Naive thymus-derived CD8-positive, alpha-beta T cell (primary cell): ENCODE measurements around the gene NKX1-1. TPM values are rescaled to one million over a fixed set of nuclear protein-coding genes. Genes with fewer than 3 reads are reported as not detected.

Experiments used
- ATAC-seq, 2 donors: fragments of 150-1000 bp; cut with Tn5 transposase in 1 of 2; sonication (Bioruptor Pico), chemical (Tn5 transposase) in 1 of 2; 1 replicate in 1 of 2; 2 replicates in 1 of 2; pipeline ENCODE4 v1.10.0; 2021; ENCODE audit warnings: mild to moderate bottlenecking in 2 of 2, moderate library complexity in 2 of 2
- POLR2A ChIA-PET: fragments of 350-600 bp; sonication (Branson Sonifier 250); formaldehyde crosslinking; loops from one replicate; lab custom pipeline; 2021; ENCODE audit warnings: antibody characterized with exemption; lab: Charles Lee
- DNase-seq, 10 donors: peaks; one replicate each; pipeline versions ENCODE4 v3.0.0 to v3.0.0-alpha.2; 2020 to 2022
- H3K27ac Mint-ChIP-seq, 10 donors: one replicate each; pipeline ENCODE4 v1.8.0; 2020 to 2022; ENCODE audit warnings: mild to moderate bottlenecking in 10 of 10, mixed read lengths in 10 of 10, moderate library complexity in 4 of 10, inconsistent platforms in 1 of 10
- H3K27me3 Mint-ChIP-seq, 5 donors: one replicate each; pipeline ENCODE4 v1.8.0; 2021 to 2022; ENCODE audit warnings: mixed read lengths in 5 of 5
- H3K36me3 Mint-ChIP-seq, 3 donors: one replicate each; pipeline ENCODE4 v1.8.0; 2020 to 2022; ENCODE audit warnings: mixed read lengths in 3 of 3, mild to moderate bottlenecking in 2 of 3, inconsistent platforms in 1 of 3
- H3K4me1 Mint-ChIP-seq, 4 donors: one replicate each; pipeline ENCODE4 v1.8.0; 2021 to 2022; ENCODE audit warnings: mixed read lengths in 4 of 4
- H3K4me3 Mint-ChIP-seq, 10 donors: one replicate each; pipeline ENCODE4 v1.8.0; 2020 to 2022; ENCODE audit warnings: mild to moderate bottlenecking in 10 of 10, mixed read lengths in 10 of 10, moderate library complexity in 6 of 10, inconsistent platforms in 1 of 10
- H3K9me3 Mint-ChIP-seq, 9 donors: one replicate each; pipeline ENCODE4 v1.8.0; 2020 to 2022; ENCODE audit warnings: mixed read lengths in 9 of 9, mild to moderate bottlenecking in 3 of 9, inconsistent platforms in 1 of 9, moderate library complexity in 1 of 9
- polyA plus RNA-seq, 3 donors: library from polyadenylated mRNA; unstranded; fragments of 300-500 nt; fragmentation: Illumina TruSeq; gene quantifications; one replicate each; pipeline ENCODE4 v1.2.3, GENCODE V29; 2021
- total RNA-seq, 8 experiments: library from RNA in 2 of 8; stranded (reverse) in 2 of 8; gene quantifications; one replicate each; pipeline ENCODE4 v1.2.3 and lab custom pipeline; 2021 to 2026

NKX1-1 gene
- total RNA-seq (not detected), polyA plus RNA-seq (not detected), total RNA-seq (lab: John Stamatoyannopoulos, UW) (0 to 0.09 (median 0) reads per million in 6 experiments)

DNA sequence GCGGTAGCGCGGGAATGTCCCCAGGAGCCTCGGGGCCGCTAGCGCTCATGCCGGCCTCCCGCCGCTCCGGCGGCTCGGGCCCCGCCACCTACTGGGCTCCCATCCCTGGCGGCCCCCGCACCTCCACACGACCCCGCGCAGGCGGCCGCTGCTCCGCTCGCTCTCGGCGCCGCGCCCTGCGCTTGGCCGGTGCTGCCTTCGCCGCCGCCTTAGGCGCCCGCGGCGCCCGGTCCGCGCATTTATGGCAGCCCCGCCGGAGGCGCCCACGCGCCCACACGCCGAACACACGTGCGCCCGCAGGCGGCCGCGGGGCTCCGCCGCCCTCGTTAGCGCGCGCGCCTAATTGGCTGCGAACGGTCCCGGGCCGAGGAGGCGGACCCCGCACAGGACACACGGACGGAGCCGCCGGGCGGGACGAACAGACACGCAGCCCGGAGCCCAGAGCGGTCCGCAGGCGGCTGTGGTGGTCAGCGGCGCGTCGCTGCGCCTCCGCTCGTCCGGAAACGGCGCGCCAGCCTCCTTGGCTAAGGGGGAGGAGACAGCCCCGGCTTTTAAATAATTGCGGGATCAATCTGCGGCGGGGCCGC, at the start of gene NKX1-1:
Gene NKX1-1 (minus strand): TSS at position 49 of the 587 bp plus-strand sequence. CDS start 0 bp downstream, at position 49.
- H3K9me3 Mint-ChIP-seq: peaks cover 0 to 3% (median 0%) of the 10 kb centered on the region in 9 donors
- peaks cover 0 to 14% (median 6%) of the 10 kb centered on the region in 4 donors for H3K4me1 Mint-ChIP-seq
- POLR2A ChIA-PET: no interaction called here
- peaks cover 0 to 4% (median 2%) of the 10 kb centered on the region in 3 donors for H3K36me3 Mint-ChIP-seq
- H3K4me3 Mint-ChIP-seq: peak within 1 kb of the TSS in 4 of 10 donors; percentile 7 to 45 (median 24)
- H3K27me3 Mint-ChIP-seq: peaks cover 9 to 59% (median 34%) of the 10 kb centered on the region in 5 donors
- peak within 1 kb of the TSS in 1 of 10 donors; percentile 18 for H3K27ac Mint-ChIP-seq
- peak in 1 of 10 donors; percentile 24 for DNase-seq
- no peak for ATAC-seq

DNA sequence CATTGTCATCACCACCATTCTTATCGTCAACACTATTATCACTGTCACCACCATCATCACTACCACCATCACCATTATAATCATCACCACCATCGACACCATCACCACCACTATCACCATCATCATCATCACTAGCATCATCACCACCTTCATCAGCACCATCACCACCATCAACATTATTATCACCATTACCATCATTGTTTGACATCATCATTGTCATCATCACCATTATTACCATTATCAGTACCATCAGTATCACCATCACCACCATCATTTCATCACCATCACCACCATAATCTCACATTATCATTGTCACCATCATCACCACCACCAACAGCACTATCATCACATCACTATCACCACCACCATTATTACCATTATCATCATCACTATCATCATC, 47.5 kb upstream of the NKX1-1 start:
- ATAC-seq: no peak
- no peak overlapping the region for H3K27ac Mint-ChIP-seq
- peaks cover 0 to 8% (median under 1%) of the 10 kb centered on the region in 4 donors for H3K4me1 Mint-ChIP-seq
- no peak for DNase-seq
- H3K36me3 Mint-ChIP-seq: peaks cover 0 to 27% (median 0%) of the 10 kb centered on the region in 3 donors
- H3K27me3 Mint-ChIP-seq: peaks cover 9 to 33% (median 12%) of the 10 kb centered on the region in 5 donors
- H3K9me3 Mint-ChIP-seq: peaks cover 8 to 43% (median 19%) of the 10 kb centered on the region in 9 donors
- POLR2A ChIA-PET: no interaction called here
- H3K4me3 Mint-ChIP-seq: no peak overlapping the region

DNA sequence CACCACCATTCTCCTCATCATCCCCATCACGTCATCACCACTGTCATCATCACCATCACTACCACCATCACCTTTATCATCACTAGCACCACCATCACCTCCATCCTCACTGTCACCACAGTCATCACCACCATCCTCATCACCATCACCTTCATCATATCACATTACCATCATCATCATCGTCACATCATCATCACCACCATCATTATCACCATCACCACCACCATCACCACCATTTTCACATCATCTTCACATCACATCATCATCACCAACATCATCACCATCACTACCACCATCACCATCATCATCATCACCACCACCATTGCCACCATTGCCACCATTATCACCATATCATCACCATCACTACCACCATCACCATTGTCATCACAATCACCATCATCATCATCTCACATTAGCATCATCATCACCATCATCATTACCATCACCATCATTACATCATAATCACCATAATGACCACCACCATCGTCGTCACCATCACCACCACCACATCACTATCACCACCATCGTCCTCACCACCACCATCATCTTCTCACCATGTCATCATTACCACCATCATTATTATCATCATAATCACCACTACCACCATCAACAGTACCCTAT, 46.3 kb upstream of the NKX1-1 start:
- no peak overlapping the region for H3K4me3 Mint-ChIP-seq
- ATAC-seq: no peak
- POLR2A ChIA-PET: no interaction called here

DNA sequence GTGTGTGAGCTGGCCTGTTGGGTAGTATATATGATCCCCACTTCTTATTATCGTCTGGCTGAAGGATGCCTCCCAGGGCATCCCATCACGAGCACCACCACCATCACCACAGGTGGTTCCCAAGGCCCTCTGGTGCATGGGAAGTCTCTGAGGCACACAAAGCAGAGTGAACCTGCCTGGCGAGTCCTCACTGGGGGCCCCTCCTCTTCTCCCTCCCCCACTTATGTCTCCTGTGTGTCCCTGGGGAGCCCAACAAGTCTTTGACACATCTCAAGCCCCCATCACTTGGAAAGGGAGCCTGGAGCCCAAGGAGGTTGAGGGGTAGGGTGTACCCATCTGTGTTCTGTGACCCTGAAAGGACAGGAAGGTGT, 45.5 kb upstream of the NKX1-1 start:
- Mint-ChIP-seq H3K4me3 (no peak overlapping the region), H3K27me3 (peaks cover under 1 to 29% (median 9%) of the 10 kb centered on the region in 5 donors), H3K4me1 (peaks cover 0 to 8% (median under 1%) of the 10 kb centered on the region in 4 donors), H3K27ac (no peak overlapping the region), H3K36me3 (peaks cover 0 to 23% (median 0%) of the 10 kb centered on the region in 3 donors), H3K9me3 (peaks cover 7 to 30% (median 19%) of the 10 kb centered on the region in 9 donors)
- POLR2A ChIA-PET: no interaction called here
- no peak for ATAC-seq
- no peak for DNase-seq

More for the DNA sequence above, 46.3 kb upstream of the NKX1-1 start:
- DNase-seq: no peak
- H3K36me3 Mint-ChIP-seq: peaks cover 0 to 27% (median 0%) of the 10 kb centered on the region in 3 donors
- peaks cover 8 to 37% (median 19%) of the 10 kb centered on the region in 9 donors for H3K9me3 Mint-ChIP-seq
- peak overlapping the region in 1 of 10 donors; percentile 58 for H3K27ac Mint-ChIP-seq
- H3K27me3 Mint-ChIP-seq: peaks cover 2 to 29% (median 5%) of the 10 kb centered on the region in 5 donors
- H3K4me1 Mint-ChIP-seq: peaks cover 0 to 8% (median under 1%) of the 10 kb centered on the region in 4 donors

DNA sequence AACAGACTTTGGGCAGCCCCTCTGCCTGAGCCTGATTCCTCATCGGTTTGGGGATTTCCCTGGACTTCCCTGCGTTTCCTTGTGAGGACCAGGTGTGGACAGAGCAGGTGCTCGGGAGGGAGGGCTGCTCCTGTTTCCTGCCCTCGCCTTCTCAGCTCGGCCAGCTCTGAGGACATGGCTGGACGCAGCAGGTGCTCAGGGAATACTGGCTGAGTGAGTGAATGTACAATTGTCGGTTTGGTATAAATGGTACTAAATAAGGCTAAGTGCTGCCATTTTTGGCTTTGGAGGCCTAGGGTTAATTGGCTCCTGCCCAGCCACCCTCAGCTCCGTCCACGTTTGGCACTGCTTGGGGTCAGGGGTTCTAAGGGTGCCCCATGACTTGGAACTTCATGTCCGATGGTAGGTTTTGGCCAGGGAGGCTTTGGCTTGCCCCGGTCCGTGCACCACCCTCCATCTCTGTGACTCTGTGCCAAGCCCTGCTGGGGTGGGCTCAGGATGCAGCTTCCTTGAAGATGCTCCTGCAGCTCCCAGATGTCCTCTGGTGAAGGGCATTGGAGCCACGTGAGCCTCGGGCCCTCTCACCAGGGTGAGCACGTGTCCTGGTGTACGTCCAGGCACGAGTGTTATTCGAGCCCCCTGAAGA, 45.0 kb upstream of the NKX1-1 start:
- H3K4me1 Mint-ChIP-seq: peaks cover 0 to 8% (median under 1%) of the 10 kb centered on the region in 4 donors
- DNase-seq: no peak
- peaks cover 0 to 20% (median 0%) of the 10 kb centered on the region in 3 donors for H3K36me3 Mint-ChIP-seq
- no peak for ATAC-seq
- peaks cover 0 to 28% (median 10%) of the 10 kb centered on the region in 5 donors for H3K27me3 Mint-ChIP-seq
- H3K9me3 Mint-ChIP-seq: peaks cover 6 to 27% (median 18%) of the 10 kb centered on the region in 9 donors
- POLR2A ChIA-PET: no interaction called here
- no peak overlapping the region for H3K4me3 Mint-ChIP-seq
- no peak overlapping the region for H3K27ac Mint-ChIP-seq

DNA sequence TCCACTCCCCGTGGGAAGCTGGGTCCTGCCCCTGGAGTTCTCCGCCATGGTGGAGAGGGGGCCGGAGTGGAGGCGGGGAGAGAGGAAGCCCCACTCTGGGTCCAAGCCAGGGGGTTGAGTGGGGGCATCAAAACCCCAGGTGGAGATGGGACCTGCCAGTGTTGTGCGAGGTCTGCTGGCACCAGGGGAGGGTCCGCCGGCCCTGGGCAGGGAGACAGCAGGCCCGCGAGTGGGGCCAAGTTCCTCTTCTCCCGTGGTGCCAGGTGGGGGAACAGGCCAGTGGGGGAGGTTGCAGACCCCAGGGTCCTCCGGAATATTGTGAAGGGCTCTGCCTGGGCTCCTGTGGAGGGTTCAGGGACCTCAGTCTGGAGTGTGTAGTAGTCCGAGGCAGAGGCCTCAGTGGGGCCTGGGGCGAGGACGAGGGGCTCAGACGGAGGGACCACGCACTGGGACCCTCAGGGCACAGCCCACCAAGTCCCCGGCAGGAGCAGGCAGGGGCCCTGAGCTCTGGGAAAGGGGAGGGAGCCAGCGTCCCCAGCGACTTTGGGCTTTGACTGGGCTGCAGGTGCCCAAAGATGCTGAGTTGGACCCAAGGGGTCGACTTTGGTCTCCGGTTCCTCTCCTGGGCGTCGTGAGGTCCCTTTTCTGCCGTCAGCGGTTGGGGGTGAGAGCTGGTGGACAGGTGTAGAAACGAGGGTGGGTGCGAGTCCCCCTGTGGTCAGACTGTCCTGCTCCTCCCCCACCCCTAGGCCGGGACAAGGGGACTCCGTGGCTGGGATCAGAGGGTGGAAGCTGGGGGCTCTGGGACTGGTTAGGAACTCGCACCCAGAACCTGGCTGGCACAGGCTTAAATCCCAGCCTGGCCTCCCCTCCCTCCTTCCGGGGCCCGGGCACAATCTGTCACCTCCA, 43.8 kb upstream of the NKX1-1 start:
- POLR2A ChIA-PET: no interaction called here
- Mint-ChIP-seq H3K27ac (no peak overlapping the region), H3K36me3 (peaks cover 0 to 20% (median 0%) of the 10 kb centered on the region in 3 donors), H3K27me3 (peaks cover 2 to 34% (median 20%) of the 10 kb centered on the region in 5 donors), H3K9me3 (peaks cover 6 to 27% (median 12%) of the 10 kb centered on the region in 9 donors), H3K4me1 (peaks cover 0 to 8% (median under 1%) of the 10 kb centered on the region in 4 donors), H3K4me3 (no peak overlapping the region)
- DNase-seq: peak in 1 of 10 donors; percentile 48
- no peak for ATAC-seq

DNA sequence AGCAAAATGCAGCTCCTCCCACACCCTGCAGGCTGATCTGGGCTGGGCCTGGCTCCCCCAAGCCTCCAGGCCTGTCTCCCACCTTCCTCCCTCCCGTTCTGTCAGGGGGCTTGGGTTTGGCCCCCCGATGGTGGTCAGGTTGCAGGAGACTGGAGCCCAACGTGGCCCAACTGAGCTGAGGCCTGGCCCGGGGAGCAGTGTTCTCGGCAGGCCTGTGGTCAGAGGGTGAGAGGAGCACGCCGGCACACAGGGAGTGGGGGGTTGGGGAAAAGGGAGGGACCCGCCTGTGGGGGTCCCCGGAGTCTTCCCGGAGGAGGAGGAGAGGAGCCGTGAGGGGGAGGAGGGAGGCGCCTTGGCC, 43.2 kb upstream of the NKX1-1 start:
- POLR2A ChIA-PET: no interaction called here
- peak in 1 of 10 donors; percentile 56 for DNase-seq

DNA sequence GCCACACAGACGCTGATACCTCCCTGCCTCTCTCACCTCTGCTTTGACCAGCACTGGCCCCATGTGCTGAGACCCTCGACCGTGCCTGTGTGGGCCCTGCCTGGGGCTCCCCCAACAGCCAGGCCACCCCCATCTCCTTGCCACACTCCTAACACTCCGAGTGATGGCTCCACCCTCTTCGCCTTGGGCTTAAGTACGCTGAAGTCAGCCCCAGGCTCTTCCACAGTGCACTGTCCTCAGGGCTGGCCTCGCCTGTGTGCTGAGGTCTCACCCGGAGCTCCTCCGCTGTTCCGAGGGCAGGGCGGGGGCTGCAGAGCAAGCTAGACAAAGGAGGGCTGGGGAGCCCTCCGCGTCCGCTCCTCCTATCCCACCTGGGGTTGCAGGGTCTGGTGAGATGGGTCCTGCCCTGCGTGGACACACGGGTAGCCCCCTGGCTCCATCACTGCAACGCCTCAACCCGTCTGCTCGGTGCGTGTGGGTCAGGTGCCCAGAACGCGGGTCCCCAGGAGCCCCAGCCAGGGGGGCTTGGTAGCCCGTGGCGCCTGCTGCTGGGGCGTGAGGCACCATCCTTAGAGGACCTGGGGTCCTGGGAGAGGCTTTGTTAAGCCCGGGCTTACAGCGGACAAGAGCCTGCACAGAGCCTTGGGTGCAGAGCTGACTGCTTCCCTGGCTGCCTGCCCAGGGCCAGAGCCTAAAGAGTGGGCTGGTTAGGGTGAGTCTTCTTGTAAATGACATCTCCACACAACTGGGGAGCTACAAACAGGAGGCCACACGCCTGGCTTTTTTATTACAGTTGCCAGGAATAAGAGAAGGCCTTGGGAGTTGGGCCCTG, 42.6 kb upstream of the NKX1-1 start:
- POLR2A ChIA-PET: no interaction called here
- no peak overlapping the region for H3K27ac Mint-ChIP-seq
- no peak overlapping the region for H3K4me3 Mint-ChIP-seq
- H3K9me3 Mint-ChIP-seq: peaks cover 2 to 20% (median 11%) of the 10 kb centered on the region in 9 donors
- peaks cover 2 to 41% (median 30%) of the 10 kb centered on the region in 5 donors for H3K27me3 Mint-ChIP-seq
- peaks cover 0 to 17% (median 0%) of the 10 kb centered on the region in 3 donors for H3K36me3 Mint-ChIP-seq
- H3K4me1 Mint-ChIP-seq: peaks cover 0 to 8% (median under 1%) of the 10 kb centered on the region in 4 donors
- ATAC-seq (no peak), DNase-seq (peak in 1 of 10 donors; percentile 36)

More for the DNA sequence above, 43.2 kb upstream of the NKX1-1 start:
- H3K9me3 Mint-ChIP-seq: peaks cover 6 to 27% (median 12%) of the 10 kb centered on the region in 9 donors
- peaks cover 0 to 20% (median 0%) of the 10 kb centered on the region in 3 donors for H3K36me3 Mint-ChIP-seq
- no peak for ATAC-seq
- no peak overlapping the region for H3K4me3 Mint-ChIP-seq
- H3K27ac Mint-ChIP-seq: no peak overlapping the region
- peaks cover 0 to 8% (median under 1%) of the 10 kb centered on the region in 4 donors for H3K4me1 Mint-ChIP-seq
- H3K27me3 Mint-ChIP-seq: peaks cover 2 to 39% (median 25%) of the 10 kb centered on the region in 5 donors

DNA sequence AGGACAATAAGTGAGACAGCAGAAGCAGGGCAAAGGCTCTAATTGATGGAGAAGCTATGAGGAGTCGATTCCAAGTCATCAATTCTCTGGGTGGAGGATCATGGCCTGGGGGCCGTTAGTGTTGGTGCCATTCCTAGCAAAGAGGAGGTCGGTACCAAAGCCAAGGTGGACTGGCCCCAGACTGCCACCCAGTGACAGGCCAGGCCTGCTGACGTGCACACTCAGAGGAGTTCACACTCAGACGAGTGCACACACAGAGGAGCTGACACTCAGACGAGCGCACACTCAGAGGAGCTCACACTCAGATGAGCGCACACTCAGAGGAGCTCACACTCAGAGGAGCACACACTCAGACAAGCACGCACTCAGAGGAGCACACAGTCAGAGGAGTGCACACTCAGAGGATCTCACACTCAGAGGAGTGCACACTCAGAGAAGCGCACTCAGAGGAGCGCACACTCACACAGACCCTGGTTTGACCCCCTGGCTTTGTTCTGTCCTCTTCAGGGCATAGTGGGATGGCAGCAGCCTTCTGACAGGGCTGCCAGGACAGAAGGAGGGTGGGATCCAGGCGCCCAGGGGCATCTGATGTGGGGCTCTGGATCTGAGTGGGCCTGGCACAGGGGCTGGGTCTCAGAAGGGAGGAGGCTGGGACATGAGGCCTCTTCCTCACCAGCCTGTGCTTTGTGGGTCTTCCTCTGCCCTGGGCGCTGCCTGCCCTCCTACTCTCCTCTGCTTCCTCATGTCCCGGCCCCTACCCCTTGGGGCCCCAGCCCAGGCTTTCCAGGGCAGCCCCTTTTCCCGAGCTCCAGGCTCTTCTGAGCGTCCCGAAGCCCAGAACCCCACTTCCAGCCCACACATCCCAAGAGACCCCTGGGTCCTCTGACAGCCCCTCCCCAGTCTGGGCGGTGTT, 41.7 kb upstream of the NKX1-1 start:
- Mint-ChIP-seq H3K36me3 (peaks cover 0 to 8% (median 0%) of the 10 kb centered on the region in 3 donors), H3K4me3 (no peak overlapping the region), H3K27me3 (peaks cover under 1 to 43% (median 23%) of the 10 kb centered on the region in 5 donors), H3K4me1 (peaks cover 0 to 8% (median under 1%) of the 10 kb centered on the region in 4 donors), H3K27ac (peak overlapping the region in 1 of 10 donors; percentile 49), H3K9me3 (peaks cover 0 to 12% (median 8%) of the 10 kb centered on the region in 9 donors)
- POLR2A ChIA-PET: no interaction called here
- DNase-seq: peak in 1 of 10 donors; percentile 42
- no peak for ATAC-seq

DNA sequence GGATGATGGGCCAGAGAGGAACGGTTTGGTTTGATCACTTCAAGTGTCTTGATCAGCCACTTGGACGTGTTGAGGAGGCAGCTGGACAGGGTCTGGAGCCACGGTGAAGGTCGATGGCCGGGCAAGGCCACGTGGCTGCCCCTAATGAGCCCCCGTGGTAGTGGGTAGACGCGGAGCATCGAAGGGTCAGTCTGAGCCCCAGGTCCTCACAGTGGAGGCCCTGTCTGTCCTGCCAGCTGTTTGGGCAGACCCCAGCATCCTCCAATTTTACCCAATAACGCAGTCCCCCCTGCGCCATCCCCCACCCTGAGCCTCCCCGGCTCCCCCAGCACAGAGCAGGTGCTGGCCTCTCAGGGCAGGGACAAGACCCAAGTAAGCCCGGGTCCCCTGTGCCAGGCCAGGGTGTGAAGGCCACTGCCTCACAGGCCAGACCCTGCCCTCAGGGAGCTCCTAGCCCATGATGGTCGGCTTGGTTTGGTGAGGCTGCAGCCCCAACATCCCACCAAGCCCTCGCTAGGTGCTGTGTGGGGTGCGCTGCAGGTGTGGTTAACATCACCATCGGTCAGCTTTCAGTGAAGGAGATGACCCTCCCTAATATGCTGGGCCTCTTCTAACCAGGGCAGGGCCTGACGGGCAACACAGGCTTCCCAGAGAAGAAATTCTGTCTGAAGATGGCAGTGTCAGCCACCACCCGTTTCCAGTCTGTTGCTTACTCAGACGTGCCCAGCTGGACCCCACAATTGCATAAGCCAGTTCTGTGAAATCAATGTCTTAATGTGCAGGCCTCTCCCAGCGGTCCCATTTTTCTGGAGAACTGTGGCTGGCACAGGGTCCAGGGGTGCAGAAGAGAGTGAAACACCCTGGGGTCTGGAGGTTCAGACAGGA, 40.5 kb upstream of the NKX1-1 start:
- no peaks in the 10 kb centered on the region for H3K4me1 Mint-ChIP-seq
- H3K36me3 Mint-ChIP-seq: no peaks in the 10 kb centered on the region
- peaks cover 0 to 36% (median 14%) of the 10 kb centered on the region in 5 donors for H3K27me3 Mint-ChIP-seq
- POLR2A ChIA-PET: no interaction called here
- no peak for ATAC-seq
- DNase-seq: peak in 1 of 10 donors; percentile 58
- H3K4me3 Mint-ChIP-seq: no peak overlapping the region
- no peak overlapping the region for H3K27ac Mint-ChIP-seq
- H3K9me3 Mint-ChIP-seq: no peaks in the 10 kb centered on the region
